ENCODE measurements around the gene MASP2. TPM values are rescaled to one million over a fixed set of nuclear protein-coding genes. Genes with fewer than 3 reads are reported as not detected.

Gene MASP2
- total and polyA plus RNA-seq, 2 donors (not counting 1 experiment from before 2014, with no cell fraction given) = not detected

GRCh38 chr1:11030865-11031264 is 16.2 kb downstream of the MASP2 start:
- Histone ChIP-seq H3K27me3 (ENCODE audit: control insufficient read depth, insufficient read depth, low read length) (no peaks in the 10 kb centered on the region), H3K27ac (ENCODE audit: insufficient read depth, low read length) (no peak overlapping the region), H3K36me3 (ENCODE audit: control insufficient read depth, insufficient read depth, low read length) (peaks cover 5% of the 10 kb centered on the region), H2AFZ (ENCODE audit: low read length) (no peak overlapping the region), H3K4me2 (ENCODE audit: extremely low read depth, insufficient read depth, low read length) (no peak overlapping the region), H4K20me1 (ENCODE audit: control insufficient read depth, extremely low read depth, insufficient read depth, low read length) (no peaks in the 10 kb centered on the region), H3K9ac (ENCODE audit: insufficient read depth, low read length) (no peak overlapping the region), H3K4me1 (ENCODE audit: control insufficient read depth, extremely low read depth, insufficient read depth, low read length) (no peaks in the 10 kb centered on the region), H3K79me2 (ENCODE audit: control insufficient read depth, insufficient read depth, low read length) (no peaks in the 10 kb centered on the region), H3K9me3 (ENCODE audit: control insufficient read depth, insufficient read depth, low read depth, low read length) (no peaks in the 10 kb centered on the region), H3K4me3 (replicated peaks in 1 of 4; ENCODE audit: control extremely low read depth in 1 of 4, insufficient read depth in 1 of 4, low read depth in 3 of 4, low read length in 4 of 4) (no peak overlapping the region)
- no peak for DNase-seq (ENCODE audit: low read depth in 2 of 2)
- no peak for TF ChIP-seq EZH2 (IDR thresholded peaks at IDR 0.05; ENCODE audit: low read length, missing control alignments)
- TF ChIP-seq, protein P1, sequence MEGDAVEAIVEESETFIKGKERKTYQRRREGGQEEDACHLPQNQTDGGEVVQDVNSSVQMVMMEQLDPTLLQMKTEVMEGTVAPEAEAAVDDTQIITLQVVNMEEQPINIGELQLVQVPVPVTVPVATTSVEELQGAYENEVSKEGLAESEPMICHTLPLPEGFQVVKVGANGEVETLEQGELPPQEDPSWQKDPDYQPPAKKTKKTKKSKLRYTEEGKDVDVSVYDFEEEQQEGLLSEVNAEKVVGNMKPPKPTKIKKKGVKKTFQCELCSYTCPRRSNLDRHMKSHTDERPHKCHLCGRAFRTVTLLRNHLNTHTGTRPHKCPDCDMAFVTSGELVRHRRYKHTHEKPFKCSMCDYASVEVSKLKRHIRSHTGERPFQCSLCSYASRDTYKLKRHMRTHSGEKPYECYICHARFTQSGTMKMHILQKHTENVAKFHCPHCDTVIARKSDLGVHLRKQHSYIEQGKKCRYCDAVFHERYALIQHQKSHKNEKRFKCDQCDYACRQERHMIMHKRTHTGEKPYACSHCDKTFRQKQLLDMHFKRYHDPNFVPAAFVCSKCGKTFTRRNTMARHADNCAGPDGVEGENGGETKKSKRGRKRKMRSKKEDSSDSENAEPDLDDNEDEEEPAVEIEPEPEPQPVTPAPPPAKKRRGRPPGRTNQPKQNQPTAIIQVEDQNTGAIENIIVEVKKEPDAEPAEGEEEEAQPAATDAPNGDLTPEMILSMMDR (conservative IDR thresholded peaks at IDR 0.05 in 1 of 2, IDR thresholded peaks at IDR 0.05 in 1 of 2; ENCODE audit: low read depth in 1 of 2, low read length in 2 of 2) = no peak

DNA sequence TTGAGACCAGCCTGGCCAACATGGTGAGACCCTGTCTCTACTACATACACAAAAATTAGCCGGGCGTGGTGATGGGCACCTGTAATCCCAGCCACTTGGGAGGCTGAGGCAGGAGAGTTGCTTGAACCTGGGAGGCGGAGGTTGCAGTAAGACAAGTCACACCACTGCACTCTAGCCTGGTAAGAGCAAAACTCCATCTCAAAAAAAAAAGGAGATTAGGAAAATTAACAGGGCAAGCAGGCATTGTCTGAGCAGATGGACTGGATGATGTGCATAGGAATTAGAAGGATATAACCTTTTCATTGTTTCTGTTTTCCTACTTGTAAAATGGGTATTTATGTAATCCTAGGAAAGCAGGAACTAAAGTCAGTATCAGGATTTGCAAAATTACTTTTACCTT is 19.0 kb downstream of the MASP2 start:
- H3K36me3 ChIP-seq (ENCODE audit: control insufficient read depth, insufficient read depth, low read length) = peaks cover 5% of the 10 kb centered on the region
- H3K9me3 ChIP-seq (ENCODE audit: control insufficient read depth, insufficient read depth, low read depth, low read length) = no peaks in the 10 kb centered on the region
- no peaks in the 10 kb centered on the region for H4K20me1 ChIP-seq (ENCODE audit: control insufficient read depth, extremely low read depth, insufficient read depth, low read length)
- no peak overlapping the region for H2AFZ ChIP-seq (ENCODE audit: low read length)
- H3K4me2 ChIP-seq (ENCODE audit: extremely low read depth, insufficient read depth, low read length) = no peak overlapping the region
- H3K79me2 ChIP-seq (ENCODE audit: control insufficient read depth, insufficient read depth, low read length) = no peaks in the 10 kb centered on the region
- TF ChIP-seq, protein P1 (conservative IDR thresholded peaks at IDR 0.05 in 1 of 2, IDR thresholded peaks at IDR 0.05 in 1 of 2; ENCODE audit: low read depth in 1 of 2, low read length in 2 of 2) = no peak
- TF ChIP-seq EZH2 (IDR thresholded peaks at IDR 0.05; ENCODE audit: low read length, missing control alignments) = no peak
- DNase-seq (ENCODE audit: low read depth in 2 of 2) = no peak
- no peak overlapping the region for H3K9ac ChIP-seq (ENCODE audit: insufficient read depth, low read length)
- H3K27ac ChIP-seq (ENCODE audit: insufficient read depth, low read length) = no peak overlapping the region
- no peaks in the 10 kb centered on the region for H3K27me3 ChIP-seq (ENCODE audit: control insufficient read depth, insufficient read depth, low read length)
- no peaks in the 10 kb centered on the region for H3K4me1 ChIP-seq (ENCODE audit: control insufficient read depth, extremely low read depth, insufficient read depth, low read length)
- H3K4me3 ChIP-seq (replicated peaks in 1 of 4; ENCODE audit: control extremely low read depth in 1 of 4, insufficient read depth in 1 of 4, low read depth in 3 of 4, low read length in 4 of 4) = no peak overlapping the region

GRCh38 chr1:11027316-11027715 is 19.7 kb downstream of the MASP2 start:
- Histone ChIP-seq H3K27ac (ENCODE audit: insufficient read depth, low read length) (no peak overlapping the region), H3K79me2 (ENCODE audit: control insufficient read depth, insufficient read depth, low read length) (no peaks in the 10 kb centered on the region), H3K4me3 (replicated peaks in 1 of 4; ENCODE audit: control extremely low read depth in 1 of 4, insufficient read depth in 1 of 4, low read depth in 3 of 4, low read length in 4 of 4) (no peak overlapping the region), H3K4me2 (ENCODE audit: extremely low read depth, insufficient read depth, low read length) (no peak overlapping the region), H2AFZ (ENCODE audit: low read length) (no peak overlapping the region), H4K20me1 (ENCODE audit: control insufficient read depth, extremely low read depth, insufficient read depth, low read length) (no peaks in the 10 kb centered on the region), H3K9me3 (ENCODE audit: control insufficient read depth, insufficient read depth, low read depth, low read length) (no peaks in the 10 kb centered on the region), H3K36me3 (ENCODE audit: control insufficient read depth, insufficient read depth, low read length) (peaks cover 6% of the 10 kb centered on the region), H3K9ac (ENCODE audit: insufficient read depth, low read length) (no peak overlapping the region), H3K4me1 (ENCODE audit: control insufficient read depth, extremely low read depth, insufficient read depth, low read length) (no peaks in the 10 kb centered on the region), H3K27me3 (ENCODE audit: control insufficient read depth, insufficient read depth, low read length) (no peaks in the 10 kb centered on the region)
- DNase-seq (ENCODE audit: low read depth in 2 of 2) = no peak
- TF ChIP-seq, protein P1 (conservative IDR thresholded peaks at IDR 0.05 in 1 of 2, IDR thresholded peaks at IDR 0.05 in 1 of 2; ENCODE audit: low read depth in 1 of 2, low read length in 2 of 2) = no peak

All from fibroblast of lung (primary cell).